Putamen (tissue), 1 donor: ENCODE measurements around the gene EMC8.
"Not testable (repeated sequence)": the region's sequence is repeated elsewhere in the genome, so short reads cannot be mapped to it uniquely, and the experiment has no call there.

Experiments
- DNase-seq: peaks from one replicate; pipeline ENCODE4 v3.0.0-alpha.2; 2016; ENCODE audit warnings: low spot score

The EMC8 gene

DNA sequence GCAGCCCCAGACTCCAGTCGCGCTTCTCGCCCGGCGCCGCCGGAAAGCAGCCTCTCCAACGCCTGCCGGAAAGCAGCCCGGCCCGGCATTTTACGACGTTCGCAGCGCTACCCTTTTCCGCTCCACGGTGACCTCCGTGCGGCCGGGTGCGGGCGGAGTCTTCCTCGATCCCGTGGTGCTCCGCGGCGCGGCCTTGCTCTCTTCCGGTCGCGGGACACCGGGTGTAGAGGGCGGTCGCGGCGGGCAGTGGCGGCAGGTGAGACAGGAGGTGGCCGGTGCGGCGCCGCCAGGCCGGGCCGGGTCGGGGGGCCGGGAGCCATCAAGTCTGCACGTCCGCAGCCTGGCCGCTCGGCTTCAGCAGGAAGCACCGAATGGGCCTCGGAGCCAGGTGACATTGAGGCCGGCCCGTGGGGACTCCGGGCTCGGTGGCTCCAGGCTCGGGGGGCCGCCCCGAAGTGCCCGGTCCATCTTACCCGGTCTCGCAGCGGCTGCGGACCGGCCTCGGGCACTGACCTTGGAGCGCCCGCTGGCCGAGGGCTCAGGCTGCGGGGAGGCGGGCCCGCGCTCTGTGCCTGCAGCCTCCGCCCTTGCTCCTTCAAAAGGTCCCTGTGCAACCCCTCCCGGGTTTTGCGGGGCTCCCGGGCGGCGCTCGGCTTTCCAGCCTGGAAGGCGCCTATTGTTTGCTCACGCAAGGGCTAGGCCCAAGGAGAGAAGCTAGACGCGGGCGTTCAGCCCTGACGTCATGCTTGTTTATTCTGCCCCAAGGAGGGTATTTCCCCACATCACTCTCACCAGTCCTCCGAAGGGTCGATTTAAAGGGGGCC lies at the start of gene EMC8, which contains the start of gene COX4I1:
Gene EMC8, minus strand, starts transcription at position 48 of the 824 bp plus-strand sequence. CDS start 249 bp downstream, outside the sequence.
Gene COX4I1, plus strand, starts transcription at position 199 of the 824 bp plus-strand sequence. CDS start 1,511 bp downstream, outside the sequence.
- peak; percentile 93 for DNase-seq

DNA sequence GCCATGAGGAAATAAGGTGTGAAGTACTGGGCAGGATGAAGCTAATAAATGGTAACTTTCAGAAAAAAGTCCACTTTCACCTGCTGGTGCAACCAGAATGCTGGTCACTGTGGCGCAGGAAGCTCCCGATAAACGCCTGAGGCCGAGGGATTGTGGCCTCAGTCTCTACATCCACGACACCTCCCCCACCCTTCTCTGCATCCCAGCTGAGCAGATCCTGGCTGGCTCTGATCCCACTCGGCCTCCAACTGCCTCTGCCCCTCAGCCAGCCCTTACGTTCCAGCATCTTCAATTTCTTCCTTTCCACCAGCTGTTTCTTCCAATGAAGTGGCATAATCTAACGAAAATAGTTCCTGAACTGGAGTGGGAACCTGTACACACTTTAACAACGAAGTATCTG lies 49.6 kb upstream of the EMC8 start:
- no peak for DNase-seq

DNA sequence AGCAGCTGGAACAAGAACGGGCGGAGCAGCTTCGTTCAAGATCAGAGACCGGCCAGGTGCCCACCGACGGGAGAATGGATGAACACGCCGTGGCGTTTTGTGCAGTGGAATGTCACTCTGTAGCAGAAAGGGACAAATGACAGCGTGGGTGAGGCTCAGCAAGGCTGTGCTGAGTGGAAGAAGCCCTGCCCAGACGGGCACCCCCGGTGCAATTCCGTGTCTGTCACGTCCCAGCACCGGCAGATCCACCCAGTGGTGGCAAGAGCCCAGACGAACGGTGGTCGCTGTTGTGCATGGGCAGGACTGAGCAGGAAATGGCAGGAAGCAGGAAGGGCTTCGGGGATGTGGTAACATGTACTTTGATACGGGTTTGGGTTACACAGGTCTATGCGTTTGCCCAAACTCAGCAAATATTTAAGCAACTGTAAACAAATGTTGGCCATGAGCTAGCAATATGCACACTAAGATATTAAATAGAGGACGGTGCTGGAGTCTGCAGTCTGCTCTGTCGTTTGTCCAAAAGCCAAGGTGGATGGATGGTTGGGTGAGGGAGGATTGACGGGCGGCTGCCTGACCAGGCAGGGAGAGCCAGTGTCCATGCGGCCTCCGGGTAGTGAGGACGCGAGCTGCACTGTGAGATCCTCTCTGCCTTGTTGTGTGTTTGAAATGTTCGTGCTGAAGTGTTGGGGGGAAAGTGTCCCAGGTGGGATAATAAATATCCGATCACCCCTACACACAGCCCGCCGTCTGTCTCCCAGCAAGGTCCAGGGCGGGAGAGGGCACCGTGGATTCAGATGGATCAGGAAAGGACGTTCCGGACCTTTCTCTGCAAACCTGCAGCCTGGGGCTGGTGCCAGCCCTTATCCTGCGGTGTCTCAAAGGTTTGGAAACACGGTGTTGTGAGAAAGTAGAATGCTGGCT lies 48.6 kb upstream of the EMC8 start:
- no peak for DNase-seq

DNA sequence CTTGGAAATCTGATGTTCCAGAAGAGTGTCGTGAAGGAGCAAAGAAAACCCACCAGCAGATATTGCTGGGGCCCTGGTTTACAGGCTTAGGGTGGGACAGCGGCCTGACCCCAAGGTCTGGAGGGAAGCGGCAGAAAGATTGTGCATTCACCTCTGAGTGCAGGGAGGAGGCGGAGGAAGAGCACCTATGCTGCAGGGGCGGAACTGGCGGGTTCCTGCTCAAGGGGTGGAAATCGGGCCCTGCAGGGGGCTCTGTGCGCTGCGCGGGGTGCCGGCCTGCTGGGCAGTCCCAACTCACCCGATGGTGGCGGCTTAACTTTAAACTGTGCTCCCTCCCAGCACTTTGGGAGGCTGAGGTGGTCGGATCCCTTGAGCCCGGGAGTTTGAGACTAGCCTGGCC lies 47.7 kb upstream of the EMC8 start:
- no peak for DNase-seq

DNA sequence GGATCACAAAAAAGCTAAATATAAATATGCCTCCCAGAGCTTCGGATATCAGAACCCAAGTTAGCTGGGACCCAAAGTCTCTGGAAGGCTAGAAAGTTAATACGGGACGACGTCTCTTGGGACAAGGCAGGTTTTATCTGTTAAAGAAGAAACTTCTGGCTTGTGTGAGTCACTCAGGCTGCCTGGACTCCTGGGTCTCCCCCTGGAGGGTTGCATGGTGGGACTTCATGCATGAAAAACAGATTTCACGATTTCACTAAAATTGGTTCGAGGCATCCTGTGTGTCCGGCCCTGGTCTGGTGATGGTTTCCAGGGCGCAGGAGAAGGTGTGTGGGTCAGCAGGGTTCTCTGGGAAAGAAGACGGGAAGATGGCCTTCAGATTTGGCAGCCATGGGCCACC lies 47.1 kb upstream of the EMC8 start:
- no peak for DNase-seq

DNA sequence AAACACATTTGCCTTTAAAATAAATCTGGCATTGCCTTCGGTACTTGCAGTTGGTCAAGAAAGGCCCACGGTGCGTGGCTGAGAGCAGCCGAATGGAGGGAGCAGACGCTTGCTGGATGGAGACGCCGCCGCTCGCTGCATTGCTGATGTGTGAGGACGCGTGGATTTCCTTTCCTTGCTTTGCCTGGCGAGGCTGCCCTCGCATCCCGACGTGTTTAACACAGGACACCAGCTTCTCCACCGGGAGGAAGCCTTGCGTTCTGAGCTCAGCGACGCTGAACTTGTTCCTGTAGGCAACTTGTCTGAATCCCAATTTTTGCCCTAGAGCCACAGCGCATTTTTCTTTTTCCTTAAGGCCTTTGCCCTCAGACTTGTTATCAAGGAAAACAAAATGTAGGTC lies 45.9 kb upstream of the EMC8 start:
- DNase-seq, result no peak

DNA sequence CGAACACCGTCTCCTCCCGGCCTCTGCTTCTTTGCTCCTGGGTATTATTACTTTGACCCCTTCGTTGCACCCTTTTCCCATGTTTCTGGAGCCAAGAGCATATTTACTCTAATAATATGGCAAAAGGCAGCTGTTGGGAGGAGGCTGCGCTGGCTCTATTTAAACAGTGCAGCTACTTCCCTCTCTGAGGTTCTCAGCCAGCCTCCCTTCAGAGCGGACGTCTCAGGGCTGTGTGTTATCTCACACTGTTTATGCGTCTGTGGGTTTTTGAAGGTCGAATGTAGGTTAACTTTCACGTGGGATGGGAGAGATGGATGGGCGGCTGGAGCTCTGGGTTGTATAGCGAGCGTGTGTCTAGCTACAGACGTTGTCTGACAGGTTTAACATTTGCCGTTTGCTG lies 45.4 kb upstream of the EMC8 start:
- no peak for DNase-seq

DNA sequence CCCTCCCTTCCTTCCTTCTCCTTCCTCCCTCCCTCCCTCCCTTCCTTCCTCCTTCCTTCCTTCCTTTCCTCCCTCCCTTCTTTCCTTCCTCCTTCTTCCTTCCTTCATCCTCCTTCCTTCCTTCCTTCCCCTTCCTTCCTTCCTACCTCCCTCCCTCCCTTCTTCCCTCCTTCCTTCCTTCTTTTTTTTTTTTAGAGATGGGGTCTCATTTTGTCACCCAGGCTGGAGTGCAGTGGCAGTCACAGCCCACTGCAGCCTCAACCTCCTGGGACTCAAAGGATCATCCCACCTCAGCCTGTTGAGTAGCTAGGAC lies 44.8 kb upstream of the EMC8 start:
- DNase-seq, result no peak

DNA sequence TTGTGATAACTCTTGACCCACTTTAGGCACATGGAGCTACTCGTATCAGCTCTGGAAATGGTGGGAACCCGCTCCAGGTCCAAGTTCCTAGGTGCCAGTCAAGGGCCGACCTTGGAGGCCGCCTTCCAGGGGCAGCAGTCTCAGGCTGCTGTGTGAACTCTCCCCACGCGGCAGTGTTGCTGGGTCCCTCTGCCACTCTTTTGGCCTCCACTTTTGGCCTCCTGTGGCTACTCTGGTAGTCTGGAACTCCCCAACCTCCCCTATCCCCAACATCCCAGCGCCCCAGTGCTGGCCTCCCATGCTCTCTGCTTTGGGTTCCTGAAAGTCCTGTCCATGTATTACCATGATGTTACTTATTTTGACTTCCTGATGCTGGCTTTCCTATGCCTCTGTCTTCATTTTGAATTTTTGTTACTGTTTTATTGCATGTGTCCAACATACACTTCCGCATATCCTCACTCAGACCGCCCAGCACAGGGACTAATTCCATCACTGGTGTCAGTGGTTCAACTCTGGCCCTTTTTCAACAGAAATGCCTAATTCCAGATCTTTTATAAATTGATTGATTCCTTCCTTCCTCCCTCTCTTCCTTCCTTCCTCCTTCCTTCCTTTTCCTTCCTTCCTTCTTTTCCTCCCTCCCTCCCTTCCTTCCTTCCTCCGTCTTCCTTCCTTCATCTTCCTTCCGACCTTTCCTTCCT lies 44.3 kb upstream of the EMC8 start:
- no peak for DNase-seq

DNA sequence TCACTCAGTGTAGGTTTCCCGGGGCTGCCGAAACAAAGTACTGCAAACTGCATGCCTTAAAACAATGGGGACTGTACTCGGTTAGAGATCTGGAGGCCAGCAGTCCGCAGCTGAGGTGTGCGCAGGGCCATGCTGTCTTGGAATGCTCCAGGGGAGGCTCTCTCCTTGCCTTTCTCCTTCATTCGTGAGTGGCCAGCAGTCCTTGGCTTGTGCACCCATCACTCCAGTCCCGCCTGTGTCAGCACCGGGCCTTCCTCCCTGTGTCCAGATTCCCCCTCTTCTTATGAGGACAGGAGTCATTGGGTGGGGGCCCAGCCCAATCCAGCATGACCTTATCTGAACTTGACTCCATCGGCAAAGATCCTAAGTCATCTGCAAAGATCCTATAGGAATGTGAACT lies 43.5 kb upstream of the EMC8 start:
- no peak for DNase-seq

DNA sequence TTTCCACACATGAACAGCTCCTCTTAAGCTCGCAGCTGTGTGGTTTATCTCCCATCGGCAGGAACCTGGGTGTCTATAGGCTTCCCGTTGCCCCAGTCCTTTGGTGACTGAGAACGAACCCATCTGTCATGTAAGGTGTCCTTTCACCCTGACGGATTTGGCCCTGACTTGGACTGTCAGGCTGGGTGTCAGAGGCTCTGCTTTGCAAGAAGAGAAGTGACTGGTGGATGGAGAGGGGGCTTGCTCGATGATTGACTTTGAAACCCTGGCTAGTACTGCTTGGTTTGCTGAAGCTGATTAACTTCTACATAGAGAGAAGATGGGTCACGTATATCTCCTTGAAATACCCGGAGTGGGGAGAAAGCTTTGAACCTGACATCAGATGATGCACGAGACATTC lies 43.1 kb upstream of the EMC8 start:
- no peak for DNase-seq

DNA sequence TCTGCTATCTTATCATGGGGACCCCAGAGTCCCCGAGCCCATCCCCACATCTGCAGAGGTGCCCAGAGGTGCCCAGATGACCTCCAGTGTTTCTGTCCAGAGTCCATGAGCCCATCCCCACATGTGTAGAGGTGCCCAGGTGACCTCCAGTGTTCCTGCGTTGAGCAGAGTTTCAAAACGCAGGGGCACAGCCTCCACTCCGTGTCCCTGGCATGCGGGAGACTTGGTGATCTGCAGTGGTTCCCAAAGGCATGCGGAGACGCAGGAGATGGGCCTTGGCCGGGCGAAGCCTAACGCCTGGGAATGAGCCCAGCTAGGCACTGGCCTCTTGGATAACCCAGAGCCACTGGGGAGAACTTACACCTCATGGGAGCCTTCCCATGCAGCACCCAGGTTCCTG lies 41.5 kb upstream of the EMC8 start:
- no peak for DNase-seq

DNA sequence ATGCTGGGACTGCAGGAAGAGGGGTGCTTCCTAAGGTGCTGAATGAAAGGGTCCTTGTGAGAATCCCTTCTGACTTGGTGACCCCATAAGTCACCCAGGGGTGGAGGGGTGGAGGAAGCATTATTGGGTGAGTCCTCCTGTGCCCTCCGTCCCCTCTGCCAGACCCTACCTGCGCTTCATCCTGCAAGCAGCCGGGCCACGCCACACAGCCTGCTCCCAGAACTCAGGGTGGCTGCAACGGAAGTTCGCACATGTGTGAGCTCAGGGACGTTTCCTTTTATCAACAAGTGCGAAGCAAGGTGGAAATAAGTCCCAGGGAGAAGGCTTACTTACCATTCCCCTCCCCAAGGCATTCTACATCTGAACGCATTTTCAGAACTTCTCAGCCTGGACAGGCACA lies 41.1 kb upstream of the EMC8 start:
- no peak for DNase-seq

DNA sequence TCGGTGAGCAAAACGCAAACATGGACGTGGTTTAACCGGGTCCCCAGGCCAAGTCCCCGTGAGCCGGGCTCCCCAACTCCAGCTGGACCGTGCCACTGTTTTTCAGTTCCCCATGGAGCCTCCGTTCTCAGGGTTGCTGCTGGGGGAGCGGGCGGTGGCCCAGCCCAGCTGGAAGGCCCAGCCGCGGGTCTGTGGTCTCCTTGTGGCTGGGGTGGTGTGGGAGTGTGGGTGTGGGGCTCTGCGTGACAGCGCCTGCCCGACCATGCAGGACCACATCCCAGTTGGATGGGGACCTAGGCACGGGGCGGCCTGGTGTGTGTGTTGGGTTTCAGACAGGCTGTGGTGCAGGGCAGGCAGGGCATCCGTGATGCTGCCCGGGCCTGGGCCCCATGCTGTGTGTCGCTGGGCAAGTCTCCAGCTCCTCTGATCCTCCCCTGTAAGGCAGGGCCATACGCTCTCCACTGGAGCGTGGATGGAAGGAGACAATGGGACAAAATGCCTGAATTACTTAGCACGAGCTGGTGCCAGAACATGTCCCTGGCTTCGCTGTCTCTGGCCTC lies 40.4 kb upstream of the EMC8 start:
- no peak for DNase-seq

DNA sequence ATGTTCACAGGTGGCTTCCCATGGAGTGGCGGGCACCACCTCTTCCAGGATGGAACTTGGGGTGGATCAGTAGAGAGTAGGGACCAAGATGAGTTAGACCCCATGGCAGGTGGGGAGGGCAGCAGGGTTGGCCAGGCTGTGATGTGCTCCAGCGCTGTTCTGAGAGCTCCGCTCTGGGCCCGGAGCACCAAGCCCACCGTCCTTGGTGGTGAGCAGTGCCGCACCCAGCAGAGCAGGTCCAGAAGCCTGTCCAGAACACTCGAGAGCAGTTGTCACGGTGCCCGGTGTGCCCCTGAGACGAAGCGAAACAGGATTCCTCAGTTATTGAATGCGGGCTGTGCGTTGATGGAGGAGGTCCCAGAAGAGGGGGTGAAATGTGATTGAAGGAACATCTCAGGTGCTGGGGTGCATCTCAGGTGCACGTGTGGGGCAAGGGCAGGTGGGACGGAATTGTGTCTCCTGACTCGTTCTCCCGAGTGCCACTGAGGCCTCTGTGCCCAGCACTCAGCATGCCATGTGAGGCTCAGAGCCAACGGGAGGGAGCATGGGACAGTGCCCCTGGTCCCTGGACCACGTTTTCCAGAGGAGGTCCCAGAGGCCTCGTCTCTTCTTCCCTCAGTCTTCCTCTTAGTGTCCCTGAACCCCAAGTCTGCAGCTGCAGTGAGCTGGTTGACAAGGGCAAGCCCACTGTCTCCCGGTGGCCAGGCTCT lies 39.7 kb upstream of the EMC8 start:
- no peak for DNase-seq

DNA sequence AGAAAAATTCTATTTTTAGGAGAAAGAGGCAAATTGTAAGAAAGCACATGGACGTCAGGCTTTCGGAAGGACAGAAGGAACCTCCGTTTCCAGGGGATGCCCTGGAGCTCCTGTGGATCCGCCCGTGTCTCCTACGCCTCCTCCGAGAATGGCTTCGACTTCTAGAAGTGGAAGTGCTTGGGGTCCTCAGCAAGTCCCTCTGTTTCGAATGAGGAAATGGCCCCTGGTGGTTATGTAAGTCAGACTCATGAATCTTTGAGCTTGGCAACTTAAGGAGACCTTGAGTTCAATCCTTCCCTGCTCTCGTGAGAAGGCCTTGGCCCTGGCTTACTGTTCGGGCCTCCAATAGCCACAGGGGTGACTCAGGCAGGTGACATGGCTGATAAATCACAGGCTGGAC lies 39.0 kb upstream of the EMC8 start:
- DNase-seq, result no peak

DNA sequence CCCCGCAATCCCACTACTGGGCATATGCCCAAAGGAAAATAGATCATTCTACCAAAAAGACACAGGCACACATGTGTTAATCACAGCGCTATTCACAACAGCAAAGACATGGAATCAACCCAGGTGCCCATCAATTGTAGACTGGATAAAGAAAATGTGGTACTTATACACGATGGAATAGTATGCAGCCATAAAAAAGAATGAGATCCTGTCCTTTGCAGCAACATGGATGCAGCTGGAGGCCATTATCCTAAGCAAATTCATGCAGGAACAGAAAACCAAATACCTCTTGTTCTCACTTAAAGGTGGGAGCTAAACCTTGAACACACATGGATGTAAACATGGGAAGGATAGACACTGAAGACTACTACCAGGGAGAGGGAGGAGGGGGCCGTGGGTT lies 38.3 kb upstream of the EMC8 start:
- not testable (repeated sequence) for DNase-seq

DNA sequence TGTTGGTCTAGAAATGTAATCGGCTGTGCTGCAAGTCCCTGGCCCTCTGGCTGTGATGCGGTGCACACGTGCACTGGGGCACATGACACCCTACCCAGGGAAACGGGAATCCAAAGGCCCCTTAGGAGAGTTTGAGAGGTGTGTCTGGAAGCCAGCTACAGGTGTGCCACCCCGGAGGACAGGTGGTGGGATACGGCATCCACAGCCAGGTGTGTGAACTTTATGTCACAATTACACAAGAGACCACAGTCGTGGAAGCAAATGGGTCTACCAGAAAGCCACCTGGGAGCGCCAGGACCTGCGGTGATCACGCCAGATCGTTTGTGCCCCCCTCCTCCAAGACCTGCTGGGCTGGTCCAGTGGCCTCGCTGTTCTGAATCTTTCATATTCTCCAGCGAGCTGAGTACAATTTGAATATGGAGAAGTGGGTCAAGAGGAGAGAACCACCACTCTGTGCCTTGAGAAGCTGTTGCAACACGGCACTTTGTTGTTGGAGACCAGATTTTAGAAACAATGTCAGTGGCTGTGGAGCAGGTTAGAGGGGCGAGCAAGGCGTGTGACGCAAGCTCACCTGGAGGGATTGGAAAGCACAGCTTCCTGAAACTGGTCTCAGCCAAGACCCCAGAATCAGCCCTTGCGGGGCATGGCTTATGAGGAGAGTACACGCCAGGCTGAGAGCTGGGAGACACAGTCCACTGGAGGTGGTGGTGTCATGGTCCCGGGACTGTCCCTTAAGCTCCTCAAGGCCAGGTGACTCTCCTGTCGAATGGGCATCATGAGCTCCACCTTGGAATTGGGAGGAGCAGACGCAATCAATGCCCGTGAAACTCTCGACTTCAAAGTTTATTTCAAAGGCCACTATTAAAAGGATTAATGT lies 37.6 kb upstream of the EMC8 start:
- no peak for DNase-seq

DNA sequence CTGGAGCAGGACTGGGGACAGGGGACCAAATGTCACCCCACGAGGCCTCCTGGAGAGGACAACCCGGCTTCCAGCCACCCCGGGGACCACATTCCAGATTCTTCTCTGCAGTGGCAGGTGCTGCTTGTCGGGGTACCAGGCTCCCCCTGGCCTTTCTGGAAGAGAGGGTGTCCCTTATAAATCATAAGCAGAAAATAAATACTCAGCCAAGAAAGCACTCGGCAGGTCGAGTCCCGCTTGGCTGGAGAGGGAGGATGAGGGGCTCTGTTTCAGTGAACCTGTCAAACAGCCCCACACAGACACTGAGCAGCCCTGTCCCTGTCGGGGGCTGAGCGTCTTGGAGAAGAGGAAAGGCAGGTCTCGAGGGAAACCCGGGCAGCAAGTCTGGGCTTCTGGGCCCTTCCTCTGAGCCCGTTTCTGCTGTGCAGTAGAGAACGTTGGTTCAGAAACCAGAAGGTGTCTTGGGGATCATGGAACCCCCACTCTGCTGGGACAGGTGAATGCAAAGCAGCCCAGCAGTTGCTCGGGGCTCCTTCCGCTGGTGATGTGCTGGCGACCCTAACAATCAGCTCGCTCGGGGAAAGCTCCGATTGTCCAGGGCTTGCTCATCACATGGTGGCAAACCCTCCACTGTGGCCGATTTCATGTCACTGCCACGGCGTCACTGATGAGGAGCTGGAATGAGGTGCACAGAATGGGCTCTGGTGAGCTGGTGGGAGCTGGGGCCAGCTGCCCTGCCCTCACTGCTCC lies 36.8 kb upstream of the EMC8 start:
- no peak for DNase-seq

DNA sequence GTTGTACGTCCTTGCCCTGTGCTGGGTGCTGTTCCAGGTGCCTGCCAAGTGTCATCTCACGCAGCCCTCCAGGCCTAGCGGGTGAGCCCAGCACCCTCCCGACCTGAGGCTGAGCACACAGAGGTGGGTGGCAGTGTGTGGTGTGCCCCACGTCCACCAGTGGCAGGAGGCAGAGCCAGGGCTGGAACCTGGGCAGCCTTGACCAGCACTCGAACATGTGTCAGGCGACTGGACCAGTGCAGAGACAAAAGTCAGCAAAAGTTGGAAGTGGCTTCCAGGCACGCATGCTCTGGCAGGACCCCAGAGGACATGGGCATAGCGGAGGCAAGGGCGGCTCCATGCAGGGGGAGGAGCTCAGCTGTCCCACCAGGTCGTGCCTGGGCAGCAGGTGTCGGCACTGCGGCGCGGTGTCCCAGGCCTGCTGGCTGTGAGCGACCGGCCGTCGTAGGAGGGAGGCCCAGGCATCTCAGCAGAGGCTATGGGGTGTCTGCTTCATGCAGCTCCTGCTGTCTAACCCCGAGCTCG lies 35.9 kb upstream of the EMC8 start:
- no peak for DNase-seq
